Endothelial cell (in vitro differentiated cells): Measurements from ENCODE around the gene SCAP. TPM values are rescaled to one million over a fixed set of nuclear protein-coding genes. Genes with fewer than 3 reads are reported as not detected.

Experiments used
- DNase-seq: peaks from one replicate; pipeline ENCODE4 v3.0.0; 2021; ENCODE audit warnings: low spot score
- H3K27ac Mint-ChIP-seq: one replicate; pipeline ENCODE4 v1.8.0; 2021; ENCODE audit warnings: mixed read lengths, inconsistent platforms; ENCODE audit not compliant: unreplicated experiment
- H3K27me3 Mint-ChIP-seq: one replicate; pipeline ENCODE4 v1.8.0; 2021; ENCODE audit warnings: mild to moderate bottlenecking, moderate library complexity, mixed read lengths, inconsistent platforms; ENCODE audit not compliant: unreplicated experiment
- H3K36me3 Mint-ChIP-seq: one replicate; pipeline ENCODE4 v1.8.0; 2021; ENCODE audit warnings: mild to moderate bottlenecking, low read depth, mixed read lengths, inconsistent platforms; ENCODE audit not compliant: unreplicated experiment
- H3K4me1 Mint-ChIP-seq: one replicate; pipeline ENCODE4 v1.8.0; 2021; ENCODE audit warnings: mild to moderate bottlenecking, mixed read lengths, inconsistent platforms; ENCODE audit not compliant: unreplicated experiment
- H3K4me3 Mint-ChIP-seq: one replicate; pipeline ENCODE4 v1.8.0; 2021; ENCODE audit warnings: mild to moderate bottlenecking, mixed read lengths, inconsistent platforms; ENCODE audit not compliant: unreplicated experiment
- H3K9me3 Mint-ChIP-seq: one replicate; pipeline ENCODE4 v1.8.0; 2021; ENCODE audit warnings: mixed read lengths, inconsistent platforms; ENCODE audit not compliant: unreplicated experiment
- total RNA-seq: library from RNA; stranded (reverse); fragmentation: NEBNext Ultra II Directional; extraction: Animal tissue kit (Norgen Biotek cat#: 25700); gene quantifications from one replicate; pipeline ENCODE4 v1.2.1, GENCODE V29; 2021; ENCODE audit not compliant: unreplicated experiment
- TF ChIP-seq, protein P1 (sequence below): fragments of 200-600 bp; sonication (generic); IDR thresholded peaks from one replicate; pipeline ENCODE4 v1.5.0; 2021; ENCODE audit warnings: antibody characterized with exemption; ENCODE audit not compliant: unreplicated experiment

Gene SCAP
- total RNA-seq, 1 donor from 2014 or later: 88.6 TPM

DNA sequence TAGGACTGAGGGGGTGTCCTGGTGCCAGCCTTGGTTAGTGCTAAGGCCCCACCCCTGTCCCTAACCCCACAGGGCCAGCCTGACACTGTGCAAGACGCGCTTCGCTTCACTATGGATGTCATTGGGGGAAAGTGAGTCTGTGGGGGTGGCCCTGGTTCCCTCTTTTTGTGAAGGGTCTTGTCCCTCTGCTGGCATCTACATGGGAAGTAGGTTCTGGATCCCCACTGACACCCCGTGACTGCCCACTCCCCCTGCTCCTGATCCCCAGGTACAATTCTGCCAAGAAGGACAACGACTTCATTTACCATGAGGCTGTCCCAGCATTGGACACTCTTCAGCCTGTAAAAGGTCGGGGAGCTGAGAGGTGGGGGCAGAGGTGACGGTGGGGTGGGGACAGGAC, 68.5 kb downstream of the SCAP start:
- H3K27me3 Mint-ChIP-seq: peaks cover 6% of the 10 kb centered on the region
- no peak overlapping the region for H3K27ac Mint-ChIP-seq
- H3K4me3 Mint-ChIP-seq: no peak overlapping the region
- DNase-seq: no peak
- no peaks in the 10 kb centered on the region for H3K9me3 Mint-ChIP-seq
- TF ChIP-seq, protein P1, sequence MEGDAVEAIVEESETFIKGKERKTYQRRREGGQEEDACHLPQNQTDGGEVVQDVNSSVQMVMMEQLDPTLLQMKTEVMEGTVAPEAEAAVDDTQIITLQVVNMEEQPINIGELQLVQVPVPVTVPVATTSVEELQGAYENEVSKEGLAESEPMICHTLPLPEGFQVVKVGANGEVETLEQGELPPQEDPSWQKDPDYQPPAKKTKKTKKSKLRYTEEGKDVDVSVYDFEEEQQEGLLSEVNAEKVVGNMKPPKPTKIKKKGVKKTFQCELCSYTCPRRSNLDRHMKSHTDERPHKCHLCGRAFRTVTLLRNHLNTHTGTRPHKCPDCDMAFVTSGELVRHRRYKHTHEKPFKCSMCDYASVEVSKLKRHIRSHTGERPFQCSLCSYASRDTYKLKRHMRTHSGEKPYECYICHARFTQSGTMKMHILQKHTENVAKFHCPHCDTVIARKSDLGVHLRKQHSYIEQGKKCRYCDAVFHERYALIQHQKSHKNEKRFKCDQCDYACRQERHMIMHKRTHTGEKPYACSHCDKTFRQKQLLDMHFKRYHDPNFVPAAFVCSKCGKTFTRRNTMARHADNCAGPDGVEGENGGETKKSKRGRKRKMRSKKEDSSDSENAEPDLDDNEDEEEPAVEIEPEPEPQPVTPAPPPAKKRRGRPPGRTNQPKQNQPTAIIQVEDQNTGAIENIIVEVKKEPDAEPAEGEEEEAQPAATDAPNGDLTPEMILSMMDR: no peak
- H3K36me3 Mint-ChIP-seq: no peaks in the 10 kb centered on the region
- H3K4me1 Mint-ChIP-seq: no peaks in the 10 kb centered on the region

DNA sequence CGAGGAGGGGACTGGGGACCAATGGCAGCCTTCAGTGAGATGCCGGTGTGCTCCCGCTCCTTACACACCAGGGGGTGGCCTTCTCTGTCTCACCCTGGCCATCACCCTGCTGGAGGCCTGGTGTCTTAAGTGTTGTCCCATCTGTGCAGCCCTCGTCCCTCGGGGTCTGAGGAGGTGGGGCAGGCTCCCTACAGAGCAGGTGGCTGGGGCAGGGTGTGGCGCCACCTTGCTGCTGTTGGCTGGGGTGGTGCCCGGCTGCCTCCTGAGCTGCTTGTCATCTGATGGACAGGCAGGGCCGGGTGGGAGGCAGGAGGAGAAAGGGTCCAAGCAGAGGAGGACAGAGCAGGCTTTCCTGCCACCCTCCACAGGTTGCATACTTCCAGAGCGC, 69.0 kb downstream of the SCAP start:
- H3K9me3 Mint-ChIP-seq: no peaks in the 10 kb centered on the region
- H3K27me3 Mint-ChIP-seq: peaks cover 6% of the 10 kb centered on the region
- no peak for DNase-seq
- no peak overlapping the region for H3K4me3 Mint-ChIP-seq
- TF ChIP-seq, protein P1: no peak
- no peaks in the 10 kb centered on the region for H3K36me3 Mint-ChIP-seq
- H3K27ac Mint-ChIP-seq: no peak overlapping the region
- H3K4me1 Mint-ChIP-seq: no peaks in the 10 kb centered on the region

DNA sequence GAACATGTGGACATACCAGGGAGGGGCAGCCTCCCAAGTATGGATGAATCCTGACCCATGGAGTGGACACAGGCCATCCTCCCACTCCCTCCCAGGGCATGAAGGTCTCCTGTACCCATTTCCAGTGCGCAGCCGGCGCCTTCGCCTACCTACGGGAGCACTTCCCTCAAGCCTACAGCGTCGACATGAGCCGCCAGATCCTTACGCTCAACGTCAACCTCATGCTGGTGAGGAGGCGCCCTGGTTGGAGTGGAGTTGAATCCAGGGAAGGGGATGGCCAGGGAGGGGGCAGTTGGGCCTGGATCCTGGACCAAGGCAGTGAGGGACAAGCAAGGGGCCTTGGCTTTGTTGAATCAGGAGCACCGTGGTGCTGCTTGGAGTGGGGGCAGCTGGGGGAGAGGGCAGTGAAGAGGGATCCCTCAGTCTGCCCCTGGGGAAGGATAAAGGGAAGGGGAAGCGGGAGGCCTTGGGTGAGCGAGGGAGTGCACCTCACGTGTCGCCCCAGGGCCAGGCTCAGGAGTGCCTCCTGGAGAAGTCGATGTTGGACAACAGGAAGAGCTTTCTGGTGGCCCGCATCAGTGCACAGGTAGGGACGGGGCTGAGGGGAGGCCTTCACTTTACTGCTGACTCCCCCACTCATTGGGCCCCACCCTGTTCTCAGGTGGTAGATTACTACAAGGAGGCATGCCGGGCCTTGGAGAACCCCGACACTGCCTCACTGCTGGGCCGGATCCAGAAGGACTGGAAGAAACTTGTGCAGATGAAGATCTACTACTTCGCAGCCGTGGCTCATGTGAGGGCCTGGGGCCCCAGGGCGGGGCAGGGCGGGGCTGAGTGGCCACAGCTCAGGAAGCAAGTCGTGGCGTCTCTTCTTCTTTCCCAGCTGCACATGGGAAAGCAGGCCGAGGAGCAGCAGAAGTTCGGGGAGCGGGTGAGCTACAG, 69.7 kb downstream of the SCAP start:
- TF ChIP-seq, protein P1: no peak
- no peak overlapping the region for H3K27ac Mint-ChIP-seq
- H3K27me3 Mint-ChIP-seq: peaks cover 6% of the 10 kb centered on the region
- no peak overlapping the region for H3K4me3 Mint-ChIP-seq
- no peaks in the 10 kb centered on the region for H3K4me1 Mint-ChIP-seq
- H3K36me3 Mint-ChIP-seq: no peaks in the 10 kb centered on the region
- DNase-seq: no peak
- no peaks in the 10 kb centered on the region for H3K9me3 Mint-ChIP-seq

DNA sequence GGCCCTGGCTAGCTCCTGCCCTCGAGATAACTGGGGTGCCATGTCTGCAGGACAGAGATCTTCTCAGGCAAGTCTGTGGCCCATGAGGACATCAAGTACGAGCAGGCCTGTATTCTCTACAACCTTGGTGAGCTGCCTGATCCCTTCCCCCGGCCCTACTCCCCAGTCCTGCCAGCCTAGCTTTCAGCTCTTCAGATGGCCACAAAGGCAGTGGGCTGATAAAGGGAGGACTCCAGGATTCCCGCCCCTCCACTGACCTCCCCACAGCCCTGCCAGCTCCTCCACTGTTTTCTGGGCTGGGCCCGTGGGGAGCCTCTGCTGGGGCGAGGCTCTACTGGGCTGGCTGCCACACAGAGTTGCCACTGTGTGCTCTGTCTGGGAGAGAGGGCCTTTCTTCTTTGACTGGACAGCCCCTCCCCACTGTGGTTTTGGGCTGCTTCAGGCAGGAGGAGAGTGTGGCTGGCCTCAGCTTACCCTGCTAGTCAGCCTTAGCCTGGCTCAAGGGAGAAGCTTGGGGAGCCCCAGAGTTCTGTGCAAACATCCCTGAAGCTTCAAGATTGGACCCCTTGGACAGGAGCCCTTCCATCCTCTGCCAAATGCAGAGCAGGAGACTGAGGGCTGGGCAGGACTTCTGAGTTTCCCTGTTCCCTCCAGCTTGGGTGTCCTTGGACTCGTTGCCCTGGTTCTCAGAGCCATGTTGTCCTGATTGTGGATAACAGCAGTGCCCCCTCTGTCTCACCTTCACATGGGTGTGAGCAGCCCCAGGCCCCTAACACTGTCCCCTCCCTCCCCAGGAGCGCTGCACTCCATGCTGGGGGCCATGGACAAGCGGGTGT, 70.6 kb downstream of the SCAP start:
- no peak for DNase-seq
- Mint-ChIP-seq H3K36me3 (no peaks in the 10 kb centered on the region), H3K27ac (no peak overlapping the region), H3K4me3 (no peak overlapping the region), H3K27me3 (peaks cover 6% of the 10 kb centered on the region), H3K9me3 (no peaks in the 10 kb centered on the region), H3K4me1 (no peaks in the 10 kb centered on the region)
- TF ChIP-seq, protein P1: no peak
